ENCODE measurements around the gene CD81. TPM values are rescaled to one million over a fixed set of nuclear protein-coding genes. Genes with fewer than 3 reads are reported as not detected.
"Not testable (repeated sequence)": the region's sequence is repeated elsewhere in the genome, so short reads cannot be mapped to it uniquely, and the experiment has no call there.

The CD81 gene
- total RNA-seq, 1 experiment from 2014 or later = 194 TPM

DNA sequence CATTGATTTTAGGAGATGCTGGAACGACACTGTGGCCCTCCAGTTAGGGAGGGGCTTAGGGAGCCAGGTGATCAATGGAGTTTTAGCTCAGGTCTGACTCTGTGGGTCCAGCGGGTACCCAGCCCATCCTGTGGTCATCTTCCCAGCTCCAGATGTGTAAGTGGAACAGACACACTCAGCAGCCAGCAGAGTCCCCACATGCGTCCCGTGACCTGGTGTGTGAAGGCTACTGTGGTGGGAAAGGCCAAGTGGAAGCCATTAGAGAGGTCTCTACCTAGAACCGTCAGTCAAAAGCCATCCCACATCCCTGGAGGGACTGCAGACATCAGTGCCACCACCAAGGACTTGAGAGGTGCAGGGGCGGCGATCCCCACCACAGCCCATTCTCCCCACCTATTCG, 19.9 kb upstream of the CD81 start:
- Histone ChIP-seq H3K4me3 (ENCODE audit: low read depth, low read length, poor library complexity, severe bottlenecking) (no peak overlapping the region), H3K9me3 (ENCODE audit: low read depth, low read length, poor library complexity, severe bottlenecking) (no peaks in the 10 kb centered on the region), H3K36me3 (ENCODE audit: insufficient read depth, low read length, poor library complexity, severe bottlenecking) (no peaks in the 10 kb centered on the region), H3K27me3 (replicated peaks; ENCODE audit: insufficient read depth, low read depth, low read length, poor library complexity) (no peaks in the 10 kb centered on the region), H3K4me1 (ENCODE audit: insufficient read depth, low read length, poor library complexity, severe bottlenecking) (no peaks in the 10 kb centered on the region), H3K27ac (ENCODE audit: low read depth, low read length, poor library complexity, severe bottlenecking) (no peak overlapping the region)
- BruUV-seq (replicated peaks) = no TSS peak
- ChIA-PET CTCF (no interaction called here), POLR2A (ENCODE audit: low non-redundant PET) (no interaction called here)
- intact Hi-C loops (cut with micrococcal nuclease; ENCODE audit: unreplicated experiment) = no loop called here
- no peak for TF ChIP-seq EZH2 (IDR thresholded peaks at IDR 0.05; ENCODE audit: borderline replicate concordance, low read depth, low read length, poor library complexity, severe bottlenecking)
- no peak for TF ChIP-seq CTCF (conservative IDR thresholded peaks at IDR 0.05; ENCODE audit: low read depth, low read length)
- DNase-seq (ENCODE audit: low spot score) = no peak

GRCh38 chr11:2357651-2358050, 19.5 kb upstream of the CD81 start:
- intact Hi-C loops (cut with micrococcal nuclease; ENCODE audit: unreplicated experiment); POLR2A ChIA-PET (ENCODE audit: low non-redundant PET): not testable (repeated sequence)

DNA sequence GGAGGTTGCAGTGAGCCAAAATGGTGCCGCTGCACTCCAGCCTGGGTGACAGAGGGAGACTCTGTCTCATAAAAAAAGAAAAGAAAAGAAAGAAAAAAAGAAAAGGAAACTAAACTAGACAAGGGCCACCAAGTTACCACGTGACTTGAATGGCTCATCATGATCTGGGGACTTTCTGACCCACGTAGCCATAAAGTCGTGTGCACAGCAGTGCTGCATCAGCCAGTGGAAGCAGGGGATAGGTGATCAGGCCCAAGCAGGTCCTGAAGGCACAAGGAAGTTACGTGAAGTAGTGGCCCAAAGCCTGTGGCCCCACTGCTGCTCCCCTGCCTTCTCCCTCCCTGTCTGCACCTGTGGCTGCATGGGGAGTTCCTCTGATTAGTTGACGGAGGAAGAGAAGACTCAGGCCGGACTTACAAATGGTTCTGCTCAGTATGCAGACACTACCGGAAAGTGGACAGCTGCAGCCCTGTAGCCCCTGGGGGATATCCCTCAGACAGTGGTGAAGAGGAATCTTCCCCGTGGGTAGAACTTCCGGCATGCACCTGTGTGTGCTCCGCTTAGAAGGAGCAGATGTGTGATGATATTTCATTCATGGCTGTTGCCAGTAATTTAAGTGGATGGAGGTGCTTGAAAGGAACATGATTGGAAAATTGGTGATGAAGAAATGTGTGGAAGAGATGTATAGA, 18.2 kb upstream of the CD81 start:
- no peaks in the 10 kb centered on the region for H3K27me3 ChIP-seq (replicated peaks; ENCODE audit: insufficient read depth, low read depth, low read length, poor library complexity)
- H3K4me3 ChIP-seq (ENCODE audit: low read depth, low read length, poor library complexity, severe bottlenecking) = no peak overlapping the region
- no peaks in the 10 kb centered on the region for H3K36me3 ChIP-seq (ENCODE audit: insufficient read depth, low read length, poor library complexity, severe bottlenecking)
- BruUV-seq (replicated peaks) = no TSS peak
- no peak overlapping the region for H3K27ac ChIP-seq (ENCODE audit: low read depth, low read length, poor library complexity, severe bottlenecking)
- DNase-seq (ENCODE audit: low spot score) = no peak
- no peaks in the 10 kb centered on the region for H3K4me1 ChIP-seq (ENCODE audit: insufficient read depth, low read length, poor library complexity, severe bottlenecking)
- no peaks in the 10 kb centered on the region for H3K9me3 ChIP-seq (ENCODE audit: low read depth, low read length, poor library complexity, severe bottlenecking)
- intact Hi-C loops (cut with micrococcal nuclease; ENCODE audit: unreplicated experiment) = no loop called here
- no peak for TF ChIP-seq CTCF (conservative IDR thresholded peaks at IDR 0.05; ENCODE audit: low read depth, low read length)
- TF ChIP-seq EZH2 (IDR thresholded peaks at IDR 0.05; ENCODE audit: borderline replicate concordance, low read depth, low read length, poor library complexity, severe bottlenecking) = no peak
- POLR2A ChIA-PET (ENCODE audit: low non-redundant PET) = no interaction called here
- CTCF ChIA-PET = no interaction called here

More at GRCh38 chr11:2357651-2358050, 19.5 kb upstream of the CD81 start:
- H3K4me3 ChIP-seq (ENCODE audit: low read depth, low read length, poor library complexity, severe bottlenecking); H3K27ac ChIP-seq (ENCODE audit: low read depth, low read length, poor library complexity, severe bottlenecking); BruUV-seq (replicated peaks); H3K9me3 ChIP-seq (ENCODE audit: low read depth, low read length, poor library complexity, severe bottlenecking); H3K27me3 ChIP-seq (replicated peaks; ENCODE audit: insufficient read depth, low read depth, low read length, poor library complexity); DNase-seq (ENCODE audit: low spot score); H3K4me1 ChIP-seq (ENCODE audit: insufficient read depth, low read length, poor library complexity, severe bottlenecking); CTCF ChIA-PET; H3K36me3 ChIP-seq (ENCODE audit: insufficient read depth, low read length, poor library complexity, severe bottlenecking): not testable (repeated sequence)

GRCh38 chr11:2359557-2359956, 17.6 kb upstream of the CD81 start:
- BruUV-seq (replicated peaks) = no TSS peak
- intact Hi-C loops (cut with micrococcal nuclease; ENCODE audit: unreplicated experiment) = no loop called here
- CTCF ChIA-PET = no interaction called here
- no peak for DNase-seq (ENCODE audit: low spot score)
- Histone ChIP-seq H3K27me3 (replicated peaks; ENCODE audit: insufficient read depth, low read depth, low read length, poor library complexity) (no peaks in the 10 kb centered on the region), H3K9me3 (ENCODE audit: low read depth, low read length, poor library complexity, severe bottlenecking) (no peaks in the 10 kb centered on the region), H3K27ac (ENCODE audit: low read depth, low read length, poor library complexity, severe bottlenecking) (no peak overlapping the region), H3K36me3 (ENCODE audit: insufficient read depth, low read length, poor library complexity, severe bottlenecking) (no peaks in the 10 kb centered on the region), H3K4me3 (ENCODE audit: low read depth, low read length, poor library complexity, severe bottlenecking) (no peak overlapping the region), H3K4me1 (ENCODE audit: insufficient read depth, low read length, poor library complexity, severe bottlenecking) (no peaks in the 10 kb centered on the region)
- TF ChIP-seq CTCF (conservative IDR thresholded peaks at IDR 0.05; ENCODE audit: low read depth, low read length) (no peak), EZH2 (IDR thresholded peaks at IDR 0.05; ENCODE audit: borderline replicate concordance, low read depth, low read length, poor library complexity, severe bottlenecking) (no peak)
- POLR2A ChIA-PET (ENCODE audit: low non-redundant PET) = no interaction called here

Data from A673 (cell line).